ENCODE data around the gene RAI1.
"Not testable (repeated sequence)": the region's sequence is repeated elsewhere in the genome, so short reads cannot be mapped to it uniquely, and the experiment has no call there.

Gene RAI1

GRCh38 chr17:17808200-17808599 lies 126.9 kb downstream of the RAI1 start:
- not testable (repeated sequence) for DNase-seq

- no peak for DNase-seq
These were observed 127.6 kb downstream of the RAI1 start for GRCh38 chr17:17808706-17809432.

GRCh38 chr17:17809531-17810083 lies 128.3 kb downstream of the RAI1 start:
- no peak for DNase-seq

- no peak for DNase-seq
These were observed 129.0 kb downstream of the RAI1 start for GRCh38 chr17:17810084-17810894.

GRCh38 chr17:17810895-17811248 lies 129.6 kb downstream of the RAI1 start:
- DNase-seq, result no peak

- DNase-seq, result no peak
These were observed 130.3 kb downstream of the RAI1 start for GRCh38 chr17:17811381-17812210.

- peak; percentile 71 for DNase-seq
These were observed 131.2 kb downstream of the RAI1 start for GRCh38 chr17:17812211-17813054.

GRCh38 chr17:17813055-17813724 lies 131.9 kb downstream of the RAI1 start:
- no peak for DNase-seq

GRCh38 chr17:17813725-17814095 lies 132.5 kb downstream of the RAI1 start:
- no peak for DNase-seq

- DNase-seq, result no peak
These were observed 133.2 kb downstream of the RAI1 start for GRCh38 chr17:17814162-17815061.

- DNase-seq, result no peak
These were observed 133.8 kb downstream of the RAI1 start for GRCh38 chr17:17815062-17815406.

- no peak for DNase-seq
These were observed 134.4 kb downstream of the RAI1 start for GRCh38 chr17:17815436-17816200.

GRCh38 chr17:17816240-17816814 lies 135.1 kb downstream of the RAI1 start:
- DNase-seq, result no peak

- no peak for DNase-seq
These were observed 135.7 kb downstream of the RAI1 start for GRCh38 chr17:17816831-17817551.

GRCh38 chr17:17817552-17817947 lies 136.3 kb downstream of the RAI1 start:
- no peak for DNase-seq

GRCh38 chr17:17818088-17818526 lies 136.8 kb downstream of the RAI1 start:
- no peak for DNase-seq

GRCh38 chr17:17819111-17819510 lies 137.9 kb downstream of the RAI1 start:
- no peak for DNase-seq

GRCh38 chr17:17819561-17819995 lies 138.3 kb downstream of the RAI1 start:
- peak; percentile 77 for DNase-seq

GRCh38 chr17:17820046-17820445 lies 138.8 kb downstream of the RAI1 start:
- DNase-seq, result no peak
